Panc1 (cell line): Measurements from ENCODE around the gene PRPS1.

Experiments
- SIN3A ChIP-seq: IDR thresholded peaks from 2 replicates; pipeline ENCODE4 v1.6.1; 2012; ENCODE audit warnings: low read depth, mild to moderate bottlenecking, low read length, moderate library complexity, borderline replicate concordance; ENCODE audit not compliant: insufficient read depth
- TCF7L2 ChIP-seq: IDR thresholded peaks from 2 replicates; pipeline ENCODE4 v1.6.1; 2011; ENCODE audit warnings: mild to moderate bottlenecking, low read depth, low read length, inconsistent platforms
- TF ChIP-seq, protein P1 (sequence below): fragments of 450-650 bp; IDR thresholded peaks from 2 replicates; pipeline ENCODE4 v1.5.1; 2017; ENCODE audit warnings: mild to moderate bottlenecking
- TF ChIP-seq, protein P2 (sequence below), 2 experiments: IDR thresholded peaks; 2 replicates each; pipeline ENCODE4 v1.6.1; 2011 to 2012; ENCODE audit warnings: low read depth in 2 of 2, control low read depth in 1 of 2, low read length in 1 of 2, mild to moderate bottlenecking in 1 of 2, moderate library complexity in 1 of 2; ENCODE audit not compliant: insufficient read depth in 1 of 2

DNA sequence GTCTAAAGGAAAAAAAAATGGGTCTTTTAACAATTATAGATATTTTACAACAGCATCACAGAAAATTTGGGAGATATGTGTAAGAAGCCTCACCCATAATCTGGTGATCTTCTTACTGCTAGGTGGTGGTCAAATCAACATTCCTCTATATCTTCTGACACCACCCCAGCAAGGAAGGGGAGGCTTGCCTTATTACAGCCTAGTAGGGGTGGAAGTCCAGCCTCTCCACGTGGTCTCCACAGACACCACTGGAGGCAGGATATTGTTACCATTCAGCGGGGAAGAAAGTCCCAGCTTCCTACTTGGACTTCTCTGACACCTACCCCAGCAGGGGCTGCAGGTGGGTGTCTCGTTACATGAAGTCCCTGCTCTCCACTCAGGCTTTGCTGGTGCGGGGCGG is 28.7 kb downstream of the PRPS1 start:
- TF ChIP-seq, protein P1, sequence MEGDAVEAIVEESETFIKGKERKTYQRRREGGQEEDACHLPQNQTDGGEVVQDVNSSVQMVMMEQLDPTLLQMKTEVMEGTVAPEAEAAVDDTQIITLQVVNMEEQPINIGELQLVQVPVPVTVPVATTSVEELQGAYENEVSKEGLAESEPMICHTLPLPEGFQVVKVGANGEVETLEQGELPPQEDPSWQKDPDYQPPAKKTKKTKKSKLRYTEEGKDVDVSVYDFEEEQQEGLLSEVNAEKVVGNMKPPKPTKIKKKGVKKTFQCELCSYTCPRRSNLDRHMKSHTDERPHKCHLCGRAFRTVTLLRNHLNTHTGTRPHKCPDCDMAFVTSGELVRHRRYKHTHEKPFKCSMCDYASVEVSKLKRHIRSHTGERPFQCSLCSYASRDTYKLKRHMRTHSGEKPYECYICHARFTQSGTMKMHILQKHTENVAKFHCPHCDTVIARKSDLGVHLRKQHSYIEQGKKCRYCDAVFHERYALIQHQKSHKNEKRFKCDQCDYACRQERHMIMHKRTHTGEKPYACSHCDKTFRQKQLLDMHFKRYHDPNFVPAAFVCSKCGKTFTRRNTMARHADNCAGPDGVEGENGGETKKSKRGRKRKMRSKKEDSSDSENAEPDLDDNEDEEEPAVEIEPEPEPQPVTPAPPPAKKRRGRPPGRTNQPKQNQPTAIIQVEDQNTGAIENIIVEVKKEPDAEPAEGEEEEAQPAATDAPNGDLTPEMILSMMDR = no peak
- TF ChIP-seq, protein P2, sequence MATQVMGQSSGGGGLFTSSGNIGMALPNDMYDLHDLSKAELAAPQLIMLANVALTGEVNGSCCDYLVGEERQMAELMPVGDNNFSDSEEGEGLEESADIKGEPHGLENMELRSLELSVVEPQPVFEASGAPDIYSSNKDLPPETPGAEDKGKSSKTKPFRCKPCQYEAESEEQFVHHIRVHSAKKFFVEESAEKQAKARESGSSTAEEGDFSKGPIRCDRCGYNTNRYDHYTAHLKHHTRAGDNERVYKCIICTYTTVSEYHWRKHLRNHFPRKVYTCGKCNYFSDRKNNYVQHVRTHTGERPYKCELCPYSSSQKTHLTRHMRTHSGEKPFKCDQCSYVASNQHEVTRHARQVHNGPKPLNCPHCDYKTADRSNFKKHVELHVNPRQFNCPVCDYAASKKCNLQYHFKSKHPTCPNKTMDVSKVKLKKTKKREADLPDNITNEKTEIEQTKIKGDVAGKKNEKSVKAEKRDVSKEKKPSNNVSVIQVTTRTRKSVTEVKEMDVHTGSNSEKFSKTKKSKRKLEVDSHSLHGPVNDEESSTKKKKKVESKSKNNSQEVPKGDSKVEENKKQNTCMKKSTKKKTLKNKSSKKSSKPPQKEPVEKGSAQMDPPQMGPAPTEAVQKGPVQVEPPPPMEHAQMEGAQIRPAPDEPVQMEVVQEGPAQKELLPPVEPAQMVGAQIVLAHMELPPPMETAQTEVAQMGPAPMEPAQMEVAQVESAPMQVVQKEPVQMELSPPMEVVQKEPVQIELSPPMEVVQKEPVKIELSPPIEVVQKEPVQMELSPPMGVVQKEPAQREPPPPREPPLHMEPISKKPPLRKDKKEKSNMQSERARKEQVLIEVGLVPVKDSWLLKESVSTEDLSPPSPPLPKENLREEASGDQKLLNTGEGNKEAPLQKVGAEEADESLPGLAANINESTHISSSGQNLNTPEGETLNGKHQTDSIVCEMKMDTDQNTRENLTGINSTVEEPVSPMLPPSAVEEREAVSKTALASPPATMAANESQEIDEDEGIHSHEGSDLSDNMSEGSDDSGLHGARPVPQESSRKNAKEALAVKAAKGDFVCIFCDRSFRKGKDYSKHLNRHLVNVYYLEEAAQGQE (IDR thresholded peaks at IDR 0.05; ENCODE audit: insufficient read depth in 1 of 2, low read depth in 2 of 2, low read length in 1 of 2) = no peak
- TF ChIP-seq TCF7L2 = no peak
- no peak for TF ChIP-seq SIN3A
